Hepatocyte (in vitro differentiated cells): ENCODE data around the gene FGD4. TPM values are rescaled to one million over a fixed set of nuclear protein-coding genes. Genes with fewer than 3 reads are reported as not detected.

Experiments
- DNase-seq: peaks from one replicate; pipeline ENCODE4 v3.0.0-alpha.2; 2016; ENCODE audit warnings: low spot score
- H2AFZ ChIP-seq: fragments of 200-600 bp; sonication (generic); 2 replicates; pipeline ENCODE4 v1.6.0; 2016; ENCODE audit warnings: antibody characterized with exemption, mild to moderate bottlenecking
- H3K27ac ChIP-seq: fragments of 200-600 bp; sonication (generic); 2 replicates; pipeline ENCODE4 v1.5.1; 2016; ENCODE audit warnings: mild to moderate bottlenecking
- H3K27me3 ChIP-seq: fragments of 200-600 bp; sonication (generic); 2 replicates; pipeline ENCODE4 v1.6.1; 2016
- H3K36me3 ChIP-seq: fragments of 200-600 bp; sonication (generic); replicated peaks from 2 replicates; pipeline ENCODE4 v1.5.1; 2016; ENCODE audit warnings: low read depth; ENCODE audit not compliant: insufficient read depth
- H3K4me1 ChIP-seq: fragments of 200-600 bp; sonication (generic); 2 replicates; pipeline ENCODE4 v1.5.1; 2016; ENCODE audit warnings: mild to moderate bottlenecking, moderate library complexity; ENCODE audit not compliant: insufficient read depth
- H3K4me2 ChIP-seq: fragments of 200-600 bp; sonication (generic); 2 replicates; pipeline ENCODE4 v1.6.0; 2016
- H3K4me3 ChIP-seq: fragments of 200-600 bp; sonication (generic); 2 replicates; pipeline ENCODE4 v1.5.1; 2016; ENCODE audit warnings: mild to moderate bottlenecking
- H3K79me2 ChIP-seq: fragments of 200-600 bp; sonication (generic); 2 replicates; pipeline ENCODE4 v1.6.0; 2017; ENCODE audit warnings: mild to moderate bottlenecking
- H3K9me2 ChIP-seq: fragments of 200-600 bp; sonication (generic); replicated peaks from 2 replicates; pipeline ENCODE4 v1.6.0; 2017; ENCODE audit warnings: mild to moderate bottlenecking; ENCODE audit not compliant: insufficient read depth
- H3K9me3 ChIP-seq: fragments of 200-600 bp; sonication (generic); 2 replicates; pipeline ENCODE4 v1.5.1; 2016; ENCODE audit warnings: low read depth, mild to moderate bottlenecking
- H4K20me1 ChIP-seq: fragments of 200-600 bp; sonication (generic); 2 replicates; pipeline ENCODE4 v1.6.0; 2016; ENCODE audit warnings: mild to moderate bottlenecking; ENCODE audit not compliant: insufficient read depth, poor library complexity, severe bottlenecking
- CTCF ChIP-seq: fragments of 200-600 bp; sonication (generic); IDR thresholded peaks from 2 replicates; pipeline ENCODE4 v1.5.1; 2016; ENCODE audit warnings: antibody characterized with exemption, mild to moderate bottlenecking; ENCODE audit not compliant: poor library complexity
- EZH2 ChIP-seq: fragments of 200-600 bp; sonication (generic); IDR thresholded peaks from 2 replicates; pipeline ENCODE4 v1.6.1; 2016; ENCODE audit warnings: antibody characterized with exemption, mild to moderate bottlenecking, borderline replicate concordance
- EZH2phosphoT487 ChIP-seq: fragments of 200-600 bp; sonication (generic); IDR thresholded peaks from one replicate; pipeline ENCODE4 v1.6.1; 2018; ENCODE audit warnings: antibody characterized with exemption, mild to moderate bottlenecking, low read depth, moderate library complexity; ENCODE audit not compliant: unreplicated experiment, severe bottlenecking
- WGBS: methylation state at CpG from one replicate; pipeline ENCODE4 v1.1.6; 2016; ENCODE audit warnings: low lambda C conversion rate; ENCODE audit errors: missing lambda C conversion rate; 5-methylcytosine and 5-hydroxymethylcytosine counted together
- polyA plus RNA-seq: library from polyadenylated mRNA; unstranded; fragments of >200 nt; fragmentation: Nextera tagmentation; extraction: Ambion mirVana; gene quantifications from 2 replicates; pipeline ENCODE4 v1.2.1, GENCODE V29; 2016
- total RNA-seq: library from RNA; depleted of rRNA; stranded (reverse); fragments of >200 nt; gene quantifications from 2 replicates; pipeline ENCODE4 v1.2.3, GENCODE V29; 2014

FGD4 gene
- total and polyA plus RNA-seq, 2 experiments from 2014 or later = 15.2 to 41.5 TPM

DNA sequence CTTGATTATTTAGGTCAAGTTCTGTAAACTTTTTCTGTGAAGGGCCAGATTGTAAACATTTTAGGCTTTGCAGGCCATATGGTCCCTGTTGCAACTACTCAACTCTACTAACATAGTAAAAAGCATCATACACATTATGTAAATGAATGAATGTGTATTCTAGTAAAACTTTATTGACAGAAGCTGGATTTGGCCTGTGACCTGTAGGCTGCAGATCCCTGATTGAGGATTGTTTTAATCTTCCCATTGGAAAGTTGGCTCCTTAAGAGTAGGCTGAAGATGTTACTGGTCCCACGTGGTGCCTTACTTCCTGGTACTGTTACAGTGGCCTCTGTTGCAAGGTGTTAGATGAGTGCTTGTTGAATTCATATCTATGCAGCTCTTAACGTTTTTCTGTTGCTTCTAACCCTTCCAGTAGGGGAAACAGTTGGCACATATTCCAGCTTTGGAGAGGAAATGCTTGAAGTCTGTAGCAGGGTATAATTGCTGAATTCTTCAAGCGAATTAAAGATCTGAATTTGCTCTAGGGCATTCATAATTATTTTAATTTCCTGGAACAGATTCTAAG is 146.1 kb downstream of the FGD4 start:
- 54% methylated on average over 3 of the region's 3 CpGs for WGBS
- no peak for DNase-seq
- peaks cover 26% of the 10 kb centered on the region for H3K4me1 ChIP-seq

GRCh38 chr12:32546272-32546671 is 146.9 kb downstream of the FGD4 start:
- H4K20me1 ChIP-seq = peaks cover 45% of the 10 kb centered on the region
- H3K9me2 ChIP-seq = no peaks in the 10 kb centered on the region
- peaks cover 98% of the 10 kb centered on the region for H3K79me2 ChIP-seq
- no peak overlapping the region for H2AFZ ChIP-seq
- H3K27me3 ChIP-seq = no peaks in the 10 kb centered on the region
- no peak overlapping the region for H3K4me3 ChIP-seq
- H3K27ac ChIP-seq = no peak overlapping the region
- WGBS = 76% methylated on average over 2 of the region's 2 CpGs
- DNase-seq = no peak
- no peak for TF ChIP-seq EZH2phosphoT487
- no peak for TF ChIP-seq EZH2
- no peak for TF ChIP-seq CTCF
- H3K4me2 ChIP-seq = no peak overlapping the region
- H3K9me3 ChIP-seq = no peaks in the 10 kb centered on the region
- no peaks in the 10 kb centered on the region for H3K36me3 ChIP-seq
- H3K4me1 ChIP-seq = peaks cover 23% of the 10 kb centered on the region

More for the DNA sequence above, 146.1 kb downstream of the FGD4 start:
- Histone ChIP-seq H3K4me3 (no peak overlapping the region), H3K9me3 (no peaks in the 10 kb centered on the region), H3K9me2 (no peaks in the 10 kb centered on the region), H2AFZ (no peak overlapping the region), H3K79me2 (peaks cover 98% of the 10 kb centered on the region), H3K36me3 (no peaks in the 10 kb centered on the region), H3K27me3 (no peaks in the 10 kb centered on the region), H4K20me1 (peaks cover 42% of the 10 kb centered on the region), H3K4me2 (no peak overlapping the region), H3K27ac (no peak overlapping the region)
- no peak for TF ChIP-seq CTCF
- no peak for TF ChIP-seq EZH2
- no peak for TF ChIP-seq EZH2phosphoT487

- peaks cover 50% of the 10 kb centered on the region for H4K20me1 ChIP-seq
- peaks cover 96% of the 10 kb centered on the region for H3K79me2 ChIP-seq
- no peak overlapping the region for H2AFZ ChIP-seq
- no peak overlapping the region for H3K4me3 ChIP-seq
- TF ChIP-seq EZH2 (no peak), EZH2phosphoT487 (no peak), CTCF (no peak)
- no peaks in the 10 kb centered on the region for H3K36me3 ChIP-seq
- no peak overlapping the region for H3K4me2 ChIP-seq
- DNase-seq = no peak
- H3K27ac ChIP-seq = no peak overlapping the region
- WGBS = 67% methylated on average over 6 of the region's 6 CpGs
- H3K9me2 ChIP-seq = no peaks in the 10 kb centered on the region
- H3K27me3 ChIP-seq = no peaks in the 10 kb centered on the region
- H3K9me3 ChIP-seq = no peaks in the 10 kb centered on the region
- H3K4me1 ChIP-seq = peaks cover 12% of the 10 kb centered on the region
These were observed 149.4 kb downstream of the FGD4 start for GRCh38 chr12:32548691-32549281.
